SK-N-SH (cell line): Measurements from ENCODE around the gene FRMPD4. TPM values are rescaled to one million over a fixed set of nuclear protein-coding genes. Genes with fewer than 3 reads are reported as not detected.

Source experiments
- CTCF ChIA-PET: fragments of 300-600, 350-600 bp; formaldehyde crosslinking; extraction: SDS; loops from one replicate; lab custom pipeline; 2021; lab: Yijun Ruan, JAX
- POLR2A ChIA-PET: fragments of 350-600 bp; sonication (Branson Sonifier 250); formaldehyde crosslinking; extraction: SDS; loops from one replicate; lab custom pipeline; 2020; ENCODE audit warnings: antibody characterized with exemption, inconsistent platforms; lab: Yijun Ruan, JAX
- DNase-seq: peaks from one replicate; pipeline ENCODE4 v3.0.0; 2012
- H2AFZ ChIP-seq: fragments of 200-600 bp; sonication (generic); 2 replicates; pipeline ENCODE4 v1.8.1; 2016; ENCODE audit warnings: antibody characterized with exemption, mild to moderate bottlenecking, low read depth
- H3F3A ChIP-seq: fragments of 200-600 bp; sonication (generic); replicated peaks from 2 replicates; pipeline ENCODE3; 2016; ENCODE audit warnings: antibody characterized with exemption, mild to moderate bottlenecking; ENCODE audit not compliant: insufficient read depth
- H3K27ac ChIP-seq, 2 experiments: fragments of 200-500 bp in 1 of 2; fragments of 200-600 bp in 1 of 2; sonication (Bioruptor generic) in 1 of 2; sonication (generic), shearing (Covaris generic) in 1 of 2; 2 replicates each; pipeline versions ENCODE4 v1.5.1 to v1.6.1; 2014 to 2016; ENCODE audit warnings: low read depth in 2 of 2, inconsistent platforms in 1 of 2, low read length in 1 of 2, mild to moderate bottlenecking in 1 of 2, mixed read lengths in 1 of 2
- H3K27me3 ChIP-seq: fragments of 200-600 bp; sonication (generic), shearing (Covaris generic); 2 replicates; pipeline ENCODE4 v1.6.1; 2016; ENCODE audit warnings: mixed run types; ENCODE audit not compliant: insufficient read depth
- H3K36me3 ChIP-seq, 2 experiments: fragments of 200-500 bp in 1 of 2; fragments of 200-600 bp in 1 of 2; sonication (Bioruptor generic) in 1 of 2; sonication (generic) in 1 of 2; replicated peaks in 1 of 2; 2 replicates each; pipeline versions ENCODE3 to v1.5.1; 2014 to 2016; ENCODE audit warnings: low read length in 1 of 2, mild to moderate bottlenecking in 1 of 2; ENCODE audit not compliant: insufficient read depth in 2 of 2, control insufficient read depth in 1 of 2
- H3K4me1 ChIP-seq, 2 experiments: fragments of 200-500 bp in 1 of 2; fragments of 200-600 bp in 1 of 2; sonication (Bioruptor generic) in 1 of 2; sonication (generic), shearing (Covaris generic) in 1 of 2; 2 replicates each; pipeline versions ENCODE4 v1.5.1 to v1.6.1; 2014 to 2016; ENCODE audit warnings: low read depth in 1 of 2, low read length in 1 of 2, mixed run types in 1 of 2; ENCODE audit not compliant: insufficient read depth in 2 of 2, control insufficient read depth in 1 of 2
- H3K4me2 ChIP-seq: fragments of 200-600 bp; sonication (generic), shearing (Covaris generic); 2 replicates; pipeline ENCODE4 v1.6.1; 2017; ENCODE audit warnings: mixed run types
- H3K4me3 ChIP-seq, 2 experiments: fragments of 200-500 bp in 1 of 2; fragments of 200-600 bp in 1 of 2; sonication (Bioruptor generic) in 1 of 2; sonication (generic), shearing (Covaris generic) in 1 of 2; 2 replicates each; pipeline versions ENCODE4 v1.5.1 to v1.8.1; 2014 to 2016; ENCODE audit warnings: low read depth in 2 of 2, inconsistent platforms in 1 of 2, low read length in 1 of 2, mild to moderate bottlenecking in 1 of 2, mixed read lengths in 1 of 2, moderate library complexity in 1 of 2
- H3K79me2 ChIP-seq: fragments of 200-600 bp; sonication (generic); 2 replicates; pipeline ENCODE4 v1.8.1; 2017; ENCODE audit warnings: mild to moderate bottlenecking; ENCODE audit not compliant: insufficient read depth
- H3K9ac ChIP-seq: fragments of 200-600 bp; sonication (generic); 2 replicates; pipeline ENCODE4 v1.6.1; 2017; ENCODE audit warnings: mixed run types
- H3K9me2 ChIP-seq: fragments of 200-600 bp; sonication (generic); 2 replicates; pipeline ENCODE4 v1.6.1; 2017; ENCODE audit warnings: mixed run types
- H3K9me3 ChIP-seq: fragments of 200-600 bp; sonication (generic); 2 replicates; pipeline ENCODE4 v1.6.1; 2017; ENCODE audit warnings: mixed run types, mild to moderate bottlenecking, moderate library complexity
- H4K20me1 ChIP-seq: fragments of 200-600 bp; sonication (generic); 2 replicates; pipeline ENCODE4 v1.6.1; 2017; ENCODE audit warnings: mild to moderate bottlenecking, mixed run types; ENCODE audit not compliant: insufficient read depth
- CHD2 ChIP-seq: fragments of 150-350 bp; IDR thresholded peaks from 2 replicates; pipeline ENCODE4 v1.6.1; 2018; ENCODE audit warnings: low read length; ENCODE audit not compliant: partially characterized antibody
- ELF1 ChIP-seq: IDR thresholded peaks from 2 replicates; pipeline ENCODE4 v1.4.0; 2012
- FOSL2 ChIP-seq: IDR thresholded peaks from 2 replicates; pipeline ENCODE4 v1.4.0; 2012; ENCODE audit warnings: low read depth, mild to moderate bottlenecking, moderate library complexity, borderline replicate concordance
- FOXJ3 ChIP-seq: sonication (generic); formaldehyde crosslinking; IDR thresholded peaks from 2 replicates; pipeline ENCODE4 v1.5.1; 2020; ENCODE audit warnings: mild to moderate bottlenecking, missing genetic modification reagents
- FOXM1 ChIP-seq: IDR thresholded peaks from 2 replicates; pipeline ENCODE4 v1.4.0; 2012; ENCODE audit warnings: low read depth, mild to moderate bottlenecking
- GABPA ChIP-seq: IDR thresholded peaks from 2 replicates; pipeline ENCODE4 v1.4.0; 2012; ENCODE audit warnings: low read depth, mild to moderate bottlenecking
- GATA2 ChIP-seq: sonication (generic); formaldehyde crosslinking; IDR thresholded peaks from 2 replicates; pipeline ENCODE4 v1.5.0; 2020; ENCODE audit warnings: mild to moderate bottlenecking, missing genetic modification reagents
- JUND ChIP-seq: IDR thresholded peaks from 2 replicates; pipeline ENCODE4 v1.4.0; 2012
- MXI1 ChIP-seq: IDR thresholded peaks from 2 replicates; pipeline ENCODE4 v1.6.1; 2012; ENCODE audit warnings: mild to moderate bottlenecking, low read depth, low read length, improper control_type of control experiment
- NFIC ChIP-seq: IDR thresholded peaks from 2 replicates; pipeline ENCODE4 v1.4.0; 2012; ENCODE audit warnings: borderline replicate concordance
- NRF1 ChIP-seq: IDR thresholded peaks from 2 replicates; pipeline ENCODE4 v1.6.1; 2012; ENCODE audit warnings: low read depth, mild to moderate bottlenecking, low read length
- POLR2AphosphoS5 ChIP-seq: IDR thresholded peaks from 2 replicates; pipeline ENCODE4 v1.6.1; 2012; ENCODE audit warnings: low read depth, low read length
- SIN3A ChIP-seq: IDR thresholded peaks from 2 replicates; pipeline ENCODE4 v1.6.1; 2012; ENCODE audit warnings: low read depth, mild to moderate bottlenecking, low read length, moderate library complexity, borderline replicate concordance
- SMC3 ChIP-seq: IDR thresholded peaks from 2 replicates; pipeline ENCODE4 v1.6.1; 2012; ENCODE audit warnings: low read depth, low read length, improper control_type of control experiment
- TAF1 ChIP-seq: IDR thresholded peaks from 2 replicates; pipeline ENCODE4 v1.6.1; 2012; ENCODE audit warnings: low read depth, mild to moderate bottlenecking, low read length, moderate library complexity, borderline replicate concordance
- TCF12 ChIP-seq: IDR thresholded peaks from 2 replicates; pipeline ENCODE4 v1.4.0; 2012
- YY1 ChIP-seq: IDR thresholded peaks from 2 replicates; pipeline ENCODE4 v1.4.0; 2012; ENCODE audit warnings: low read depth, mild to moderate bottlenecking
- WGBS: methylation state at CpG from one replicate; pipeline ENCODE4 v1.1.6; 2017; ENCODE audit warnings: low lambda C conversion rate; 5-methylcytosine and 5-hydroxymethylcytosine counted together
- polyA plus RNA-seq, 3 experiments: library from polyadenylated mRNA; depleted of rRNA; stranded (reverse); fragments of >200 nt; gene quantifications; 2 replicates each; pipeline ENCODE4 v1.2.3, GENCODE V29; 2012
- TF ChIP-seq, protein P1 (sequence below): fragments of 200-600 bp; sonication (generic); IDR thresholded peaks from 2 replicates; pipeline ENCODE4 v1.6.1; 2017; ENCODE audit warnings: antibody characterized with exemption, mild to moderate bottlenecking, moderate library complexity
- TF ChIP-seq, protein P2 (sequence below): fragments of 150-350 bp; IDR thresholded peaks from 2 replicates; pipeline ENCODE4 v1.6.1; 2017; ENCODE audit warnings: antibody characterized with exemption, low read length, low read depth, borderline replicate concordance
- TF ChIP-seq, protein P3 (sequence below): IDR thresholded peaks from 2 replicates; pipeline ENCODE4; 2012
- TF ChIP-seq, protein P4 (sequence below): IDR thresholded peaks from 2 replicates; pipeline ENCODE4 v1.4.0; 2012; ENCODE audit warnings: low read depth, borderline replicate concordance
- TF ChIP-seq, protein P5 (sequence below): IDR thresholded peaks from 2 replicates; pipeline ENCODE4 v1.4.0; 2012; ENCODE audit warnings: low read depth

The FRMPD4 gene
- polyA plus RNA-seq, 1 of the 3 experiments (the other 2 are of a cell fraction): not detected

DNA sequence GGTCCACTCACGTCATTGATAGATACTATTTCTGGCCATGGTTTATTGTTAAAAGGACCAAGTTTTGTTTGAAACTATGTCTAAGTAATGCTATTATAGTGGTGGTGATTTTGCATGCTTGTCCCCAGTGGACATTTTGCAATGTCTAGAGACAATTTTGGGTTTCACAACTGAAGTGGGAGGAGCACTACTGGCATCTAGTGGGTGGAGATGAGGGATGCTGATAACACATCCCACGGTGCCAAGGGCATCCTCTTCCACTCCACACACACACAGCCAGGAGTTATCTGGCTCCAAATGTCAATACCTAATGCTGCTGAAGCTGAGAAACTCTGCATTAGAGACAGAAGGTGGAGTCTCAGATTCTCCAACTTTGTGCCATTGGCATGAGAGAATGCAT is 131.2 kb downstream of the FRMPD4 start:
- ChIA-PET CTCF (no interaction called here), POLR2A (no interaction called here)
- no peak overlapping the region for H3K27ac ChIP-seq
- H3K9me3 ChIP-seq: no peaks in the 10 kb centered on the region
- no peak overlapping the region for H2AFZ ChIP-seq
- H4K20me1 ChIP-seq: no peaks in the 10 kb centered on the region
- DNase-seq: no peak
- no peaks in the 10 kb centered on the region for H3K4me1 ChIP-seq
- H3K36me3 ChIP-seq: no peaks in the 10 kb centered on the region
- no peaks in the 10 kb centered on the region for H3F3A ChIP-seq
- no peaks in the 10 kb centered on the region for H3K79me2 ChIP-seq
- H3K4me3 ChIP-seq: no peak overlapping the region
- TF ChIP-seq, protein P1, sequence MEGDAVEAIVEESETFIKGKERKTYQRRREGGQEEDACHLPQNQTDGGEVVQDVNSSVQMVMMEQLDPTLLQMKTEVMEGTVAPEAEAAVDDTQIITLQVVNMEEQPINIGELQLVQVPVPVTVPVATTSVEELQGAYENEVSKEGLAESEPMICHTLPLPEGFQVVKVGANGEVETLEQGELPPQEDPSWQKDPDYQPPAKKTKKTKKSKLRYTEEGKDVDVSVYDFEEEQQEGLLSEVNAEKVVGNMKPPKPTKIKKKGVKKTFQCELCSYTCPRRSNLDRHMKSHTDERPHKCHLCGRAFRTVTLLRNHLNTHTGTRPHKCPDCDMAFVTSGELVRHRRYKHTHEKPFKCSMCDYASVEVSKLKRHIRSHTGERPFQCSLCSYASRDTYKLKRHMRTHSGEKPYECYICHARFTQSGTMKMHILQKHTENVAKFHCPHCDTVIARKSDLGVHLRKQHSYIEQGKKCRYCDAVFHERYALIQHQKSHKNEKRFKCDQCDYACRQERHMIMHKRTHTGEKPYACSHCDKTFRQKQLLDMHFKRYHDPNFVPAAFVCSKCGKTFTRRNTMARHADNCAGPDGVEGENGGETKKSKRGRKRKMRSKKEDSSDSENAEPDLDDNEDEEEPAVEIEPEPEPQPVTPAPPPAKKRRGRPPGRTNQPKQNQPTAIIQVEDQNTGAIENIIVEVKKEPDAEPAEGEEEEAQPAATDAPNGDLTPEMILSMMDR: no peak
- 3% methylated on average over 2 of the region's 2 CpGs for WGBS
- no peaks in the 10 kb centered on the region for H3K27me3 ChIP-seq
- H3K9me2 ChIP-seq: no peaks in the 10 kb centered on the region
- no peak overlapping the region for H3K4me2 ChIP-seq
- no peak overlapping the region for H3K9ac ChIP-seq

DNA sequence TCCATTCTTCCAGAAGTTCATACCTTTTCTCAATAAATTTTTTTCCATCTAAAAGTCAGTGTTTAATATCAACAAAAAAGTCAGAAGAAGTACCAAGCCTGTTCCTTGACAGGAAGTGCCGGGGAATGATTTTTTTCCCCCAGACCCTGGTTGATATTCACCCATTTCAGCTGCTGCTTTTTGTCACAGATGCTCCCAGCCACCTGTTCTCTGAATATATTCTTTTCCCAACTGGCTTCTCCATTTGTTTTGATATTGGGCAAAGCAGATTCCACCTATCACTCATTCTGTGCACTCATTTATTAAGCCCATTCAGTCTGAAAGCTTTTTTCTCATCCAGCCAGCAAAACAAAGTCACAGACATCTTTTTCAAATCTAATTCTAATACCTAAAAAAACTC is 139.9 kb downstream of the FRMPD4 start:
- WGBS: 5% methylated on average over 1 of the region's 1 CpG
- POLR2A ChIA-PET: no interaction called here
- Histone ChIP-seq H3K79me2 (no peaks in the 10 kb centered on the region), H3K4me2 (no peak overlapping the region), H3K9me3 (no peaks in the 10 kb centered on the region), H3K4me1 (no peaks in the 10 kb centered on the region), H3K9ac (no peak overlapping the region), H3K4me3 (no peak overlapping the region), H2AFZ (no peak overlapping the region), H3F3A (no peaks in the 10 kb centered on the region), H3K27ac (no peak overlapping the region), H3K36me3 (no peaks in the 10 kb centered on the region), H3K9me2 (no peaks in the 10 kb centered on the region), H3K27me3 (no peaks in the 10 kb centered on the region), H4K20me1 (no peaks in the 10 kb centered on the region)
- TF ChIP-seq CHD2 (no peak), NRF1 (no peak), FOXJ3 (CRISPR knock-in tag) (no peak), MXI1 (no peak), NFIC (no peak)
- TF ChIP-seq, protein P2, sequence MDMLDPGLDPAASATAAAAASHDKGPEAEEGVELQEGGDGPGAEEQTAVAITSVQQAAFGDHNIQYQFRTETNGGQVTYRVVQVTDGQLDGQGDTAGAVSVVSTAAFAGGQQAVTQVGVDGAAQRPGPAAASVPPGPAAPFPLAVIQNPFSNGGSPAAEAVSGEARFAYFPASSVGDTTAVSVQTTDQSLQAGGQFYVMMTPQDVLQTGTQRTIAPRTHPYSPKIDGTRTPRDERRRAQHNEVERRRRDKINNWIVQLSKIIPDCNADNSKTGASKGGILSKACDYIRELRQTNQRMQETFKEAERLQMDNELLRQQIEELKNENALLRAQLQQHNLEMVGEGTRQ: no peak
- TF ChIP-seq, protein P3, sequence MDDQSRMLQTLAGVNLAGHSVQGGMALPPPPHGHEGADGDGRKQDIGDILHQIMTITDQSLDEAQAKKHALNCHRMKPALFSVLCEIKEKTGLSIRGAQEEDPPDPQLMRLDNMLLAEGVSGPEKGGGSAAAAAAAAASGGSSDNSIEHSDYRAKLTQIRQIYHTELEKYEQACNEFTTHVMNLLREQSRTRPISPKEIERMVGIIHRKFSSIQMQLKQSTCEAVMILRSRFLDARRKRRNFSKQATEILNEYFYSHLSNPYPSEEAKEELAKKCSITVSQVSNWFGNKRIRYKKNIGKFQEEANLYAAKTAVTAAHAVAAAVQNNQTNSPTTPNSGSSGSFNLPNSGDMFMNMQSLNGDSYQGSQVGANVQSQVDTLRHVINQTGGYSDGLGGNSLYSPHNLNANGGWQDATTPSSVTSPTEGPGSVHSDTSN: no peak
- CTCF ChIA-PET: no interaction called here
- no peak for DNase-seq

DNA sequence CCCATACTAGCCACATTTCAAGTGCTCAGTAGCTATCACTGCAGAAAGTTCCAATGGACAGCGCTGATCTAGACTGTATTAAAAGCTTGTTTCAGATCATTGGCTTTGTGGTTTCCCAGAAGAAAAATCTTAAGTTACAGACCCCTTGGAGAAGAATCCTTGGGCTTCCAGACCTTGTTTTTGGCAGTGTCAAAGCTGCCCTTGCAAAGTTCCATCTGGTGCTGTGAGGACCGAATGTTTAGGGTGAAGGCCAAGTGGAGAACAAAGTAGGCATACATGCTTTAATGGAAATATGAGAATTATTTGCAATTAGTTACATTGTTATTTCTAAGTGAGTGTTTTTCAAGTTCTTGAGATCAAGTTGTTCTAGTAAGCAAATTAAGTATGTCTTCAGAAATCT is 144.7 kb downstream of the FRMPD4 start:
- Histone ChIP-seq H3K36me3 (no peaks in the 10 kb centered on the region), H3K4me3 (no peak overlapping the region), H2AFZ (no peak overlapping the region), H3K9me2 (no peaks in the 10 kb centered on the region), H3K4me2 (no peak overlapping the region), H3K79me2 (no peaks in the 10 kb centered on the region), H3F3A (no peaks in the 10 kb centered on the region), H3K9ac (no peak overlapping the region), H3K4me1 (no peaks in the 10 kb centered on the region), H3K27ac (no peak overlapping the region), H3K27me3 (no peaks in the 10 kb centered on the region), H3K9me3 (no peaks in the 10 kb centered on the region), H4K20me1 (no peaks in the 10 kb centered on the region)
- POLR2A ChIA-PET: no interaction called here
- DNase-seq: no peak
- 19% methylated on average over 2 of the region's 2 CpGs for WGBS
- CTCF ChIA-PET: no interaction called here
- TF ChIP-seq FOXM1 (no peak), NFIC (no peak), SMC3 (no peak), FOSL2 (no peak), JUND (no peak), TCF12 (no peak), TAF1 (no peak), GABPA (no peak), ELF1 (no peak), GATA2 (CRISPR knock-in tag) (no peak), SIN3A (no peak), YY1 (no peak), POLR2AphosphoS5 (no peak)
- TF ChIP-seq, protein P4, sequence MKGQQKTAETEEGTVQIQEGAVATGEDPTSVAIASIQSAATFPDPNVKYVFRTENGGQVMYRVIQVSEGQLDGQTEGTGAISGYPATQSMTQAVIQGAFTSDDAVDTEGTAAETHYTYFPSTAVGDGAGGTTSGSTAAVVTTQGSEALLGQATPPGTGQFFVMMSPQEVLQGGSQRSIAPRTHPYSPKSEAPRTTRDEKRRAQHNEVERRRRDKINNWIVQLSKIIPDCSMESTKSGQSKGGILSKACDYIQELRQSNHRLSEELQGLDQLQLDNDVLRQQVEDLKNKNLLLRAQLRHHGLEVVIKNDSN: no peak
- TF ChIP-seq, protein P5, sequence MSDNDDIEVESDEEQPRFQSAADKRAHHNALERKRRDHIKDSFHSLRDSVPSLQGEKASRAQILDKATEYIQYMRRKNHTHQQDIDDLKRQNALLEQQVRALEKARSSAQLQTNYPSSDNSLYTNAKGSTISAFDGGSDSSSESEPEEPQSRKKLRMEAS: no peak
